AG04450 (cell line): ENCODE data around the gene VPS54. TPM values are rescaled to one million over a fixed set of nuclear protein-coding genes. Genes with fewer than 3 reads are reported as not detected.
"Not testable (repeated sequence)": the region's sequence is repeated elsewhere in the genome, so short reads cannot be mapped to it uniquely, and the experiment has no call there.

Experiments used
- CTCF ChIA-PET: fragments of 300-600, 350-600 bp; formaldehyde crosslinking; extraction: SDS; loops from one replicate; lab custom pipeline; 2022; ENCODE audit warnings: antibody characterized with exemption, inconsistent platforms; lab: Charles Lee
- POLR2A ChIA-PET: fragments of 350-600 bp; formaldehyde crosslinking; extraction: SDS; loops from one replicate; lab custom pipeline; 2021; ENCODE audit warnings: antibody characterized with exemption, inconsistent platforms; lab: Yijun Ruan, JAX
- DNase-seq: peaks from one replicate; pipeline ENCODE4 v3.0.0-alpha.2; 2011; ENCODE audit warnings: low read depth, low spot score
- H3K27ac ChIP-seq: one replicate; pipeline ENCODE4 v1.5.1; 2012; ENCODE audit warnings: low read depth, low read length, control low read depth
- H3K27me3 ChIP-seq: one replicate; pipeline ENCODE4 v1.6.0; 2012; ENCODE audit warnings: low read length; ENCODE audit not compliant: control insufficient read depth, insufficient read depth
- H3K4me3 ChIP-seq: 2 replicates; pipeline ENCODE4 v1.5.1; 2011; ENCODE audit warnings: mild to moderate bottlenecking, low read depth, low read length, control low read depth
- H3K9me3 ChIP-seq: 2 replicates; pipeline ENCODE4 v1.5.1; 2012; ENCODE audit warnings: low read length; ENCODE audit not compliant: control insufficient read depth, insufficient read depth
- polyA plus RNA-seq: library from polyadenylated mRNA; depleted of rRNA; stranded (reverse); fragments of >200 nt; gene quantifications from 2 replicates; pipeline ENCODE4 v1.2.3, GENCODE V29; 2011
- TF ChIP-seq, protein P1 (sequence below): IDR thresholded peaks from 2 replicates; pipeline ENCODE4 v1.5.1; 2011; ENCODE audit warnings: low read depth, low read length, control low read depth, inconsistent platforms

The VPS54 gene
- polyA plus RNA-seq, 1 experiment = 21.9 TPM

DNA sequence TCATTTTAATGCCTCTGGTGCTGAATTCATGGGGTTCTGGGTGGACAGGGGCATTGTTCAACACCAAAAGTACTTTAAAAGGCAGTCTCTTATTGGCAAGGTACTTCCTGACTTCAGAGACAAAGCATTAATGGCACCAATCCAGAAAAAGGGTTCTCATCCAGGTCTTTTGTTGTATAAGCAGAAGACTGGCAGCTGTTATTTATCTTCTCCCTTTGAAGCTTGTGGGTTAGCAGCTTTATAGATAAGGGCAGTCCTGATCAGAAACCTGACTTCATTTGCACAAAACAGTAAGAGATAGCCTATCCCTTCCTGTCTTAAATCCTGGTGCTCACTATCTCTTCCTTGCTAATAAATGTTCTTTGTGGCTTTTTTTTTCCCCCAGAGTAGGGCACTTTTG, 68.8 kb downstream of the VPS54 start:
- no peak for DNase-seq
- POLR2A ChIA-PET = no interaction called here

DNA sequence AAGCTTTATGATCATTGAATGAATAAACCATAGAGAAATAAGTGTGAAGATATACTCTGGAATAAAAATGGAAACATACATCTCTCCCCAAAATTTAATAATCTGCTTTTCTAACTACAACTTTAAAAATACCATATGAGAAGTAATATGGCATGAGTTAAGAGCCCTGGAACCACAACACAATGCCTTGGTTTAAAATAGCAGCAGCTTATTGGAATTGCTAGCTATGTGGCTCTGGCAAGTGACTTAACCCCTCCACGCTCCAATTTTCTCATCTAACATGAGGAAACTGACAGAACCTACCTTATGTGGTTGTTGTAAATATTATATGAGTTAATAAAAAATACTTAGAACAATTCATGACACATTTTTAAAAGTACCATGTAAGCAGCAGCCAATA, 76.4 kb downstream of the VPS54 start:
- H3K9me3 ChIP-seq = no peaks in the 10 kb centered on the region
- CTCF ChIA-PET = no interaction called here
- POLR2A ChIA-PET = no interaction called here
- H3K27me3 ChIP-seq = no peaks in the 10 kb centered on the region
- no peak overlapping the region for H3K27ac ChIP-seq
- no peak for DNase-seq
- no peak overlapping the region for H3K4me3 ChIP-seq
- TF ChIP-seq, protein P1, sequence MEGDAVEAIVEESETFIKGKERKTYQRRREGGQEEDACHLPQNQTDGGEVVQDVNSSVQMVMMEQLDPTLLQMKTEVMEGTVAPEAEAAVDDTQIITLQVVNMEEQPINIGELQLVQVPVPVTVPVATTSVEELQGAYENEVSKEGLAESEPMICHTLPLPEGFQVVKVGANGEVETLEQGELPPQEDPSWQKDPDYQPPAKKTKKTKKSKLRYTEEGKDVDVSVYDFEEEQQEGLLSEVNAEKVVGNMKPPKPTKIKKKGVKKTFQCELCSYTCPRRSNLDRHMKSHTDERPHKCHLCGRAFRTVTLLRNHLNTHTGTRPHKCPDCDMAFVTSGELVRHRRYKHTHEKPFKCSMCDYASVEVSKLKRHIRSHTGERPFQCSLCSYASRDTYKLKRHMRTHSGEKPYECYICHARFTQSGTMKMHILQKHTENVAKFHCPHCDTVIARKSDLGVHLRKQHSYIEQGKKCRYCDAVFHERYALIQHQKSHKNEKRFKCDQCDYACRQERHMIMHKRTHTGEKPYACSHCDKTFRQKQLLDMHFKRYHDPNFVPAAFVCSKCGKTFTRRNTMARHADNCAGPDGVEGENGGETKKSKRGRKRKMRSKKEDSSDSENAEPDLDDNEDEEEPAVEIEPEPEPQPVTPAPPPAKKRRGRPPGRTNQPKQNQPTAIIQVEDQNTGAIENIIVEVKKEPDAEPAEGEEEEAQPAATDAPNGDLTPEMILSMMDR = no peak

More for the DNA sequence above, 68.8 kb downstream of the VPS54 start:
- no peaks in the 10 kb centered on the region for H3K27me3 ChIP-seq
- CTCF ChIA-PET = no interaction called here
- no peak overlapping the region for H3K27ac ChIP-seq
- no peaks in the 10 kb centered on the region for H3K9me3 ChIP-seq
- TF ChIP-seq, protein P1 = no peak
- no peak overlapping the region for H3K4me3 ChIP-seq

DNA sequence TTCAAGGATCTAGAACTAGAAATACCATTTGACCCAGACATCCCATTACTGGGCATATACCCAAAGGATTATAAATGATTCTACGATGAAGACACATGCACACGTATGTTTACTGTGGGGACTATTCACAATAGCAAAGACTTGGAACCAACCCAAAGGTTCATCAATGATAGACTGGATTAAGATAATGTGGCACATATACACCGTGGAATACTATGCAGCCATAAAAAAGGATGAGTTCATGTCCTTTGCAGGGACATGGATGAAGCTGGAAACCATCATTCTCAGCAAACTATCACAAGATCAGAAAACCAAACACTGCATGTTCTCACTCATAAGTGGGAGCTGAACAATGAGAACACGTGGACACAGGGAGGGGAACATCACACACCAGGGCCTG, 87.1 kb downstream of the VPS54 start:
- CTCF ChIA-PET, H3K4me3 ChIP-seq, H3K27me3 ChIP-seq, POLR2A ChIA-PET, H3K9me3 ChIP-seq, H3K27ac ChIP-seq, DNase-seq: not testable (repeated sequence)

DNA sequence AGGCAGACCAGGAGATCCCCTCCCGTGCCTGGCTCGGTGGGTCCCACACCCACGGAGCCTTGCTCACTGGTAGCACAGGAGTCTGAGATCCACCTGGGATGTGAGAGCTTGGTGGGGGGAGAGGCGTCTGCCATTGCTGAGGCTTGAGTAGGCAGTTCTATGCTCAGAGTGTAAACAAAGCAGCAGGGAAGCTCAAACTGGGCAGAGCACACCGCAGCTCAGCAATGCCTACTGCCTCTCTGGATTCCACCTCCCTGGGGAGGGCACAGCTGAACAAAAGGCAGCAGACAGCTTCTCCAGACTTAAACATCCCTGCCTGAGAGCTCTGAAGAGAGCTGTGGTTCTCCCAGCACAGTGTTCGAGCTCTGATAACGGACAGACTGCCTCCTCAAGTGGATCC, 92.4 kb downstream of the VPS54 start:
- Histone ChIP-seq H3K27ac (no peak overlapping the region), H3K4me3 (no peak overlapping the region), H3K9me3 (no peaks in the 10 kb centered on the region), H3K27me3 (no peaks in the 10 kb centered on the region)
- TF ChIP-seq, protein P1 = no peak
- DNase-seq = no peak
- POLR2A ChIA-PET = no interaction called here
- CTCF ChIA-PET = interaction anchor here (0.5 to 1.1 kb wide), 2 partner anchors 18 to 51 kb away, joined by 3 read pairs; no protein-coding TSS in a partner anchor

DNA sequence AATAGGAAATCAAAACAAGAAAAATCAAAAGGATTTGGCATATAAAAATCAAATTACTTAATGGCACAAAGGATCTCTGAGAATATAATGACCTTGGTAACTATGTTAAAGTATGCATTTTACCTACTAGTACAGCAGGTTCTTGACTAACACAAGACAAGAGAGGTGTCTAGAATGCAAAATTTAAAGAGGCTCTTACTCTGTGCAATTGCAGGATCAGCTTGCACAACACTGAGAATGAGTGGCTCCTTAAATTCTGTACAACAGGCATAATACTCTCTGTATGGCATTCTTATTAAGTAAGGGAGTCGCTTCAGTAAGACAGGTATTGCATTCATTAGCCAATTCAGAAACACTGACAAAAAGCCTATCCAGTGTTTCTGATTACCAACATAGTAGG, 104.9 kb downstream of the VPS54 start:
- TF ChIP-seq, protein P1 = no peak
- CTCF ChIA-PET = no interaction called here
- POLR2A ChIA-PET = no interaction called here
- H3K27ac ChIP-seq = no peak overlapping the region
- no peaks in the 10 kb centered on the region for H3K9me3 ChIP-seq
- DNase-seq = no peak
- H3K27me3 ChIP-seq = no peaks in the 10 kb centered on the region
- H3K4me3 ChIP-seq = no peak overlapping the region

DNA sequence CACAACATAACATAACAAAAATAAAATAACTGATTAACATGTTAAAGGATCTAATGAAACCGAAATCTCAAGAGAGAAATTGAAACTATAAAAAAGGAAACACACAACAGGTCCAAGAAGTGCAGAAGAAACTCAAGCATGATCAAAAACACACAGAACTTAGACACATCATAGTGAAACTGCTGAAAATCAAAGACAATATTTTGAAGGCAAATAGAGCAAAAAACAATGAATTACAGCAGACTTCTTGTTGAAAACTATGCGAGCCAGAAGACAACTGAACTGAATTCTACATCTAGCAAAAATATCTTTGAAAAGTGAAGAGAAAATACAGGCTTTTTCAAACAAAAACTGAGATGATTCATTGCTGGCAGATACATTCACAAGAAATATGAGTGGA, 116.2 kb downstream of the VPS54 start:
- DNase-seq = no peak
- H3K27me3 ChIP-seq = no peaks in the 10 kb centered on the region
- CTCF ChIA-PET = no interaction called here
- POLR2A ChIA-PET = no interaction called here
- no peak overlapping the region for H3K4me3 ChIP-seq
- TF ChIP-seq, protein P1 = no peak
- H3K27ac ChIP-seq = no peak overlapping the region
- H3K9me3 ChIP-seq = peaks cover 5% of the 10 kb centered on the region
